GM12891 (cell line): ENCODE data around the gene DNM3.

Experiments used
- PAX5 ChIP-seq: IDR thresholded peaks from 2 replicates; pipeline ENCODE4 v1.6.1; 2011; ENCODE audit warnings: low read length, moderate library complexity, mild to moderate bottlenecking; ENCODE audit not compliant: insufficient read depth, severe bottlenecking
- POLR2A ChIP-seq: IDR thresholded peaks from 2 replicates; pipeline ENCODE4 v1.6.1; 2011; ENCODE audit warnings: low read depth, low read length, control low read depth
- POLR2AphosphoS5 ChIP-seq: IDR thresholded peaks from 2 replicates; pipeline ENCODE4 v1.6.1; 2011; ENCODE audit warnings: low read depth, low read length, control low read depth
- SPI1 ChIP-seq: IDR thresholded peaks from 2 replicates; pipeline ENCODE4 v1.6.1; 2011; ENCODE audit warnings: low read depth, low read length, control low read depth
- TAF1 ChIP-seq: IDR thresholded peaks from 2 replicates; pipeline ENCODE4 v1.6.1; 2011; ENCODE audit warnings: low read depth, low read length, control low read depth

DNA sequence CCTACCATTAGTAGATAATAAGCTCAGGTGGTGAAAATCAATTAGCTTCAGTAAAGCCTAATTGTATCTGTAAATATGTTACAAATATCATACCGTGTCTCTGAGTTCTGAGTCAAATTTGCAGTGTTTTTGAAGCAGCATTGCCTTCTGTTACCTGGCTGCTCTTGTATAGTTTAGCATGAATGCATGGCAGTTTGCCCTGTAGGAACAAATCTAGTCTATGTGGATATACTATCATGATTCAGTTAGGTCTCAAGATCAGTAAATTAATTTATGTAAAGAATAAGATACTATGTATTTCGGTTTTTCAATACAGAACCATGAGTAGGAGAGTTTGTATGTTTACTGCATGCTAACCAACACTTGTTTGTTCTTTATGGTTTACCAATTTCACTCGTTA is 338.6 kb downstream of the DNM3 start:
- no peak for TF ChIP-seq POLR2A
- TF ChIP-seq TAF1: no peak
- TF ChIP-seq POLR2AphosphoS5: no peak
- no peak for TF ChIP-seq PAX5
- TF ChIP-seq SPI1: no peak
